Colon (tissue), 2 donors: Measurements from ENCODE around the gene STKLD1.
"Not testable (repeated sequence)": the region's sequence is repeated elsewhere in the genome, so short reads cannot be mapped to it uniquely, and the experiment has no call there.

Experiments
- FAIRE-seq: peaks from 2 replicates; lab custom pipeline; 2012; peaks lifted over from hg19 to GRCh38; lab: Jason Lieb, UNC
- donor health status: control.
- donor health status: control.

Gene STKLD1

GRCh38 chr9:133375724-133376654 lies at the start of gene STKLD1, which contains the start of gene SURF4:
Gene STKLD1, plus strand, starts transcription at chr9:133376366. Its CDS starts 108 bp downstream, at chr9:133376474.
Gene SURF4, minus strand, starts transcription at chr9:133376060. Its CDS starts 91 bp downstream, at chr9:133375969.
- FAIRE-seq = no peak

- not testable (repeated sequence) for FAIRE-seq
Observed at GRCh38 chr9:133327021-133327420, 49.1 kb upstream of the STKLD1 start.

DNA sequence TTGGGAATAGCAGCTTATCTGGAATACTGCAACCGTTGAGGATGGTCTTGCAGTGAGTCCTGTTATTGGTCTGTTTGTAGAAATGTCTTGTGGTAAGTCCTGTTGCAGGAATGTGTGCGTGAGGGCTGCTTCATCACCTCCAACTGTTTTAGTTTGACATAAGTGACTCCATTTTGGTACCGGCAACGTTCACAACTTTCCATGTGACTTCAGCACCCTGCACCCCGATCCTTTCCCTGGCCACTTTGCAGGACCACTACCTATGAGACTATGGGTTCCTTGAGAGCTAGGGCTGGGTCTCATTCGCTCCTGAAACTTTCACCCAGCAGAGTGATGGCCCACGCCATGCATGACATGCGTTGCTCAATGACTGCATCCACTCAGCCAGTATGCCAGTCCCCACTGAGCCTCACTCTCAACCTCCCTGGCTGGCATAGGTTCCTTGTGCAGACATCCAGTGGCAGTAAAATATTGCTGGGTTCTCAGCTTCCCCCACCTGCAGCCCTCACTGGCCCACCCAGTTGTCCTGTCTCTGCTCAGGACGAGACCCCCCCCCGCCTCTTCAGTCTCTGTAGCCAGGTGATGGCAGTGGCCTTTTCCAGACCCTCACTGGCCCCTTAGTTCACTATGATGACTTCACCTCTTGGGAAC lies 48.2 kb upstream of the STKLD1 start:
- FAIRE-seq = no peak

- not testable (repeated sequence) for FAIRE-seq
Observed at GRCh38 chr9:133329306-133330156, 46.6 kb upstream of the STKLD1 start.

- FAIRE-seq = no peak
Observed at GRCh38 chr9:133331221-133331620, 44.9 kb upstream of the STKLD1 start.

- FAIRE-seq = no peak
Observed at GRCh38 chr9:133331641-133332380, 44.4 kb upstream of the STKLD1 start.

- FAIRE-seq = no peak
Observed at GRCh38 chr9:133332381-133332730, 43.8 kb upstream of the STKLD1 start.

DNA sequence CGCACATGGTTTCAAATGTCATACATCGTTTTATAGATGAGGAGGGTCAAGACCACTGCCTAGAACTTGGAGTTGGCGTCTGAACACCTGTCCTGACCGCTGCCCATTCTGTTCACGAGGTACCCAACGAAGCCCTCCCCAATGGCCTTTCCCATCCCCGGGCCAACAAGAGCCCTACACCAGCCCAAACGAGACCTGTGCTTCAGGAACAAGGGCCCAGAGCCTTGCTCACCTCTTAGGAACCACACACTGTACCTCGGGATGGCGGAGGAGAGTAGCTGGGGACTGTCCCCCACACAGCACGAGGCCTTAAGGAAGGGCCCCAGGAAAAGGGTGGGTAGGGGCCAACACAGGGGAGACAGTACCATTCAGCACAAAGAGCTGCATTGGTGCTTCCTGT lies 43.2 kb upstream of the STKLD1 start:
- no peak for FAIRE-seq

DNA sequence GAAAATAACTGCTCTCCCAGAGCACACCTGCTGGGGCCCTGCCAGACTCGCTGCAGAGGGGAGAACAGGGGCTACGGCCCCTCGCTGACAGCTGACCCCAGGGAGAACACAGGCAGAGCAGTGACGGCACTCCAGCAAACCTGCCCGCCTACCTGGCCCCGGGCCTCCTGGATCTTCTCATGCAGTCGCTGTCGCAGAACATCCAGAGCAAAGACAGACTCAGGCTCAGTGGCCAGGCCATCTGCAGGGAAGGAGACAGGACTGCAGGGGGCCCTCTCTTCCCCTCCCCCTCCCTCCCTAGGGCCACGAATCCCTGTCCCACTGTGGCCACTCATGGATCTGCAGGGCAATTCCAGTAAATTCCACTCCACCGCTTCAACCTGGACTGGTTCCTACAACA lies 42.6 kb upstream of the STKLD1 start:
- FAIRE-seq = no peak

DNA sequence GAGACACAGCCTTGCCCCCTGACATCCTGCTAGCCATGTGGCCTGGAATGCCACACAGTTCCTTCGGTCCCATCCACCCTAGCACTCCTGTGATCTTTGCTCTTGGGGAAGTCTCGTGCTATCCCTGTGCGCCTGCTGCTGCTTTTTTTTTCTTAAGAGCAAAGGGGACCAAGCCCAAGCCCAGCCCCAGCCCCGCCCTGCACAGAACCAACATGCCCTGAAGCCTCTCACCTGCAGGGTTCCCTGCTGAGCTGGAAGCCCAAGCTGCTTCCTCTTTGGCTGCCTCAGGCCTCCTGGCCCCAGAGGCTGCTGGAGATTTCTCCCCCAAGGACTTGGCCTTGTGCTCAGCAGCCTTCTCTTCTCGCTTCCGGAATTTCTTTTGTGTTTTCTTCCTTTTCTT lies 42.0 kb upstream of the STKLD1 start:
- no peak for FAIRE-seq

DNA sequence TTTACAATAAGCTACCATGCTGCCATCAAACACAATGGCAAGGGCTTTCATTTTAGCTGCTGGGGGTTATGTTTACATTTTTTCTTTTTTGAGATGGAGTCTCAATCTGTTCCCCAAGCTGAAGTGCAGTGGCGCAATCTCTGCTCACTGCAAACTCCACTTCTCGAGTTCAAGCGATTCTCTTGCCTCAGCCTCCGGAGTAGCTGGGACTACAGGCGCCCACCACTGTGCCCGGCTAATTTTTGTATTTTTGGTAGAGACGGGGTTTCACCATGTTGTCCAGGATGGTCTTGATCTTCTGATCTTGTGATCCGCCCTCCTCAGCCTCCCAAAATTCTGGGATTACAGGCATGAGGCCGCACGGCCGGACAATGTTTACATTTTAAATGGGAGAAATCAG lies 41.3 kb upstream of the STKLD1 start:
- FAIRE-seq = not testable (repeated sequence)

GRCh38 chr9:133335924-133336811 lies 40.0 kb upstream of the STKLD1 start, which contains the start of gene SURF6:
Gene SURF6, minus strand, starts transcription at chr9:133336188. Its CDS starts 56 bp downstream, at chr9:133336132.
- FAIRE-seq = no peak

DNA sequence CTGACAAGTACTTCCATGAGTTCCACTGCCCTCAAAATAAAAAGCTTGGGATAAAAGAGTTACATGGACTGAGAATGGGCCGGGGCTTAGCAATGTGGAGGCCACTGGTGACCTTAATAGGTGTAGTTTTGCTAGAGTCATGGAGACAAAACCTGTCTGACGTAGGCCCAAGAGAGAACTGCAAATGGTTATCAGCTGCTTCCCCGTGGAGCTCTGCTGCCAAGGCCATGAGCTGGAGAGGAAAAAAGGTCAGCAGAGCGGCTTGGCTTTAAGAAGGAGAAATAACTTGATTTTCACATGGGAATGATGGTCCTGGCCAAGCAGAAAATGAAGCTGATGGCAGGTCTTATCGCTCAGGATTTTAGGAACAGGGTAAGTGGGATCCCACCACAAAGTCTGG lies 36.5 kb upstream of the STKLD1 start:
- FAIRE-seq = no peak

- no peak for FAIRE-seq
Observed at GRCh38 chr9:133340256-133340655, 35.9 kb upstream of the STKLD1 start.

DNA sequence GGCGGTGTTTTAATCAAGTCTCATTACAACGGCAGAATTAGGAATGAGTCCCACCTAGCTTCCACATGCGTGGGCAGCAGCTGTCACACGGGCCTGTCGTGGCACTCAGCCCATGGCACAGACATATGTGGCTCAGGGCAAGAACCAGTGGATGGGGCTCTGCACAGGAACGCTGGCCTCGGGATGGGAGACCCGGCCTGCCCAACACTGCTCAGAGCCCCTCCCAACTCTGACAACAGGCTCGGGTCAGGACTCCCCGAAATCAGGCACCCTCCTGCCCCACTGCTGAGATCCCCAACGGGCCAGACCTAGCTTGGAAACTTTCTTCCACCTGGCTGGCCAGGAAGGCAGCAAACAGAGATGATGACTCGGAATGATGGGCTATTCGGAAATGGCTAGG lies 35.2 kb upstream of the STKLD1 start:
- no peak for FAIRE-seq

GRCh38 chr9:133341369-133342068 lies 34.6 kb upstream of the STKLD1 start:
- no peak for FAIRE-seq

GRCh38 chr9:133342069-133342406 lies 34.1 kb upstream of the STKLD1 start:
- FAIRE-seq = no peak

DNA sequence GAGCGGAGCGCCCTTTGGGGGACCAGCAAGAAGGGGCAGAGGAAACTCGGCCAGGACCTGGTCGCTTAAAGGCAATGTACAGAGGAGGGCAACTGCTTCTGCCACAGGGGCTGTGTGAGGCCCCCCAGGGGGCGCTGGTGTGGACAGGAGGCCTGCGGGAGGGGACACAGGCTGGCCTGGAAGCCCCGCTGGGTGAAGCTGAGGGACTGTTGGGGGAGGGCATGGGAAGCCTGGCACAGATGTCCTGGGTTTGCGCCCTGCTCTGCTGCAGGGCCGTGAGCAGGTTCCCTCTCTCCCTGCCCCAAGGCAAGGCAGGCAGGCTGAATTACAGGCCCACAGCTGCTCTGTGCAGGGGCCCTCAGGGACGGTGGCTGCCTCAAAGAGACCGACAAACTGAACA lies 33.6 kb upstream of the STKLD1 start:
- FAIRE-seq = no peak

DNA sequence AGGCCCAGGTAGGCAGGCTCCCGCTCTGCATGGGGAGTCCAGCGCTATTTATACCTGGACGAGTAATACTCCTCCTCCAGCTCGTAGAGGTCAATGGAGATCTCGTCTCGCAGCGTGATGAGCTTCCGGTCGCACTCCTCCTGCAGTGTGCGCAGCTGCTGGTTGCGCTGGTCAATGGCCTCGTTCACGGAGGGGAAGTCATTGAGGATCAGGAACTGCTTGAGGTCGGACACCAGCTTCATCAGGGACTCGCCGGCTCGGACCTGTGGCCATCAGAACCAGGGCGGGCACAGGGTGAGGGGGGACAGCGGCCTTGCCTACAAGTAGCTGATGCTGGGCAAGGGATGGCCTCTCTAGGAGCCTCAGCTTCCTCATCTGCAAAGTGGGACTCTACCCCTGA lies 32.1 kb upstream of the STKLD1 start:
- FAIRE-seq = no peak

GRCh38 chr9:133344979-133345378 lies 31.2 kb upstream of the STKLD1 start:
- no peak for FAIRE-seq
